ENCODE data around the gene HPGDS.

GRCh38 chr4:94373752-94374151, 31.1 kb upstream of the HPGDS start:
- TF ChIP-seq POLR2A (IDR thresholded peaks at IDR 0.05): no peak
- TF ChIP-seq CTCF (IDR thresholded peaks at IDR 0.05): no peak

All from heart left ventricle (tissue), 13 donors.